Stimulated activated CD4-positive, alpha-beta T cell treated with anti-CD3 and anti-CD28 coated beads, Interleukin-1b, Interleukin-23, amount 100 ng/mL, for 24 hours (primary cell): ENCODE measurements around the gene RIMKLA.

Source experiments
- DNase-seq, 4 experiments: peaks; one replicate each; pipeline ENCODE4 v3.0.0-alpha.2; 2020; ENCODE audit warnings: low read depth in 4 of 4, low spot score in 1 of 4

Gene RIMKLA

DNA sequence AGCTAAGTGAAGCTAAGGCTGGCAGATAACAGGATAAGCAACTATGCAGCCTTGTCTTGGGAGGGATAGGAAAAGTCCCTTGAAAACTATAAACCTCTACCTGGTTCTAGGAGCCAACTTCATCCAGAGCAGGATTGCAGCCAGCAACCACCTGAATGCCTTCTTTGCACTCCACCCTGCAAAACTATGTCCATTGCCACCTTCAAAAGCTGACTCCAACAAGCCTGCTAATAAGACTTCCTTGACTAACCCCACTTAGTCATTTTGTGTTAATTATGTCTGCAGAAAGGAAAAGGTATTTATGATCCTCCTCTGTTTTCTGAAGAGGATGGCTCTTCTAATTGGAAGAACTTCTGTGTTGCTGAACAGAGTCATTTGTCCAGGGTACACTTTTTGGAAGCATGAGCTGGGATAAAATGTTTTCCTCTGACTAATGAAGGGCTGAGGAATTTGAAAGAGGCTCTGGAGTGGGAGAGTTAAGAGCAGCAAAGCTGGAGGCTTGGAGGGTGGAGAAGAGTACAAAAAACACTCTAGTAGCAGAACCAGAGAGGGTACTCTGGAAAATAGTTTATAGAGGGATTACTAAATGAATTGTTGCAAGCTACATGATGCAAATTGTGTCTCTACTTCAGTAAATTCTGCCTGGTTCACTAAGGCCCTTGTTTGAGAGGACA is 9.6 kb upstream of the RIMKLA start:
- no peak for DNase-seq

DNA sequence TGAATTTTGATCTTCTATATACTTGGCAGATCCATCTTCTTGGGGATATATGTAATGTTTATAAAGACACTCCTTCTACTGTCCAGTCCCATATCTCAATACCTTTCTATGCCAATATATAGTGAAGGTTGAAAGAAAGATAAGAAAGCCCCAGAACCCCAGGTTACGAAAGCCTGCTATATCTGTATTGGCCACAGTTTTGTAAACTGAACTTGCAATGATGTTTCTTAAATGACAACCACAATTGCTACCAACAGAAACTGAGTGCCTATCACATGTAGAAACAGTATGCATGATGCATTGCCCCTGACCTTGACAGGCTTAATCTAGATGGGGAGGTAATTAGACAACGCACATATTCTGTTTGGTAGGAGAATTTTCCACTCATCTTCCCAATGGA is 7.8 kb upstream of the RIMKLA start:
- DNase-seq, result no peak

DNA sequence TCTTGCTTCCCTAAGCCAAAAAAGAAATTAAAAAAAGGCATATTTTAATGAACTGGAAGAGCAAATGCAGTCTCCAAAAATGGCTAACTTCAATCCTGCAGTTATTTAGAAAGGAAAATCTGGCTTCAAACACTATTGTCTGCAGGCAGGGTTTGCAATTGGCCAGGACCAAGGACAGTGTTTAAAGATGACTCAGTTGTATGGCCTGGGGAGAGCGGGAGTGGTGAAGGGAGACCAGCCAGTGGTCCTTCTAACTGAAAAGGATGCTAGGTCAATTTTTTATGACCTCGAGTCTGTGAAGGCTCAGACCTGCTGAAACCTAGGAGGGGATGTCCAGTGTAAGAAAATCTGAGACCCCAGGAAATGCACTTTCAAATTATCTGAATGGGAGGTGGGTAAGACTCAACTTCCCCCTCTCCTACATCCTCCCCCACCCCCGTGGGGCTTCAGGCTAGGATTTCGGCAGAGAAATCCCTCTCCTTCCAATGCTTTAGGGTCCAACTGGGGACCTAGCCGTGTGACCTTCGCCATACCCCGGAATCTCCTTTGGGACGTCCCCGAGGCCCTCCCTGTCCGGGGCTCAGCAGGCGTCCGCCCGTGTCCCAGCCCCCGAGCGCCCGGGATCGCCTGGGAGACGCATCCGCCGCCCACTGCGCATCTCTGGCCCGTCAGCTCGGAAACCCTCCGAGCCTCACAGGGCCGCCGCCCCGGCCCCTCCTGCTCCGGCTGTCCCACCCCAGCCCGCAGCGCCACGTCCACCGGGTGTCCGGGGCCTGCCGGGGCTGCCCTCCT is 602 bp upstream of the RIMKLA start:
- DNase-seq, result no peak

DNA sequence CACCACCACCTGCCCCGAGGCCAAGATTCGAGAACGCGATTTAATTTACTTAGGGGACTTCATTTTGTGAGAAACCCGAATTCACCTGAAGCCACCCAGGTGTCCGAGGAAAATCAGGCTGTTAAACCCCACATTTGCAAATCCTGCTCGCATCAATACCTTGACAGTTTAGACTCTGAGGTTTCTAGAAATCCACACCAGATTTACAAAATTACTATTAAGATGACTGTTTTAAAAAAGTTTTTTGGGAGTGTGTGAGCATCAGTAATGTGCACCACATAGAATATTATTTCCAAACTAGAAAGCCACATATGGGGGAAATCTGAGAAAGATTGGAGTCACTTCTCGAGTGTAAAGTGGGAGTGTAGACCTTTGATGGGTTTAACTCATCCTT is 685 bp downstream of the RIMKLA start:
- DNase-seq, result no peak

DNA sequence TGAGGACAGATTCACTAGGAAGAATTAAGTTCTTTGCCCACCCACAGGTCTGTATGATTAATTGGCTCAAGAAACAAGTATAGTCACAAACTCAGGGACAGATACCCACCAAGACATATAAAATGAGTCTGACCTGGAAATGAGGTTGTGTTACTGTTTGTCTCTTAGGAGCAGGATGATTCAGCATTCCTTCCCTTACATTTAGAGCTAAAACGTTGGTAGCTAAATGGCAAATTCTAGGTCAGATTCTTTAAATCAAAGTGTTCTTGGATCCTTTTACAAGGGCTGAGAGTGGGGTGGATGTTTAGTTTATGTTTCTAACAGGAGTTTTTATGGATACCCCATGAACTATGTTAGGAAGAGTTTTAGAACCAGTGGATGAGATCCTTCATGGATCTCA is 4.7 kb downstream of the RIMKLA start:
- no peak for DNase-seq

DNA sequence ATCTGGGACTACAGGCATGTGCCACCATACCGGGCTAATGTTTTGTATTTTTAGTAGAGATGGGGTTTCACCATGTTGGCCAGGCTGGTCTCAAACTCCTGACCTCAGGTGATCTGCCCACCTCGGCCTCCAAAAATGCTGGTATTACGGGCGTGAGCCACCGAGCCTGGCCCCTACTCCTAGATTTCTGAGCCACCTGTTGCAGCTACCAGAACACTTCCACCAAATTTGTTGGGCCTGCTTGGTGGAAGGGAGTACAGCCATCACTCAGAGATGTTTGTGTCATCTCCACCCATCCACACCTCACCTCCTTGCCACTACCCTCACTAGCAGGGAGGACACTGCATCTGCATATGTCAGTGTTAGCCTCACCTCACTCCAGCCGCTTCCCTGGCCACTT is 5.5 kb downstream of the RIMKLA start:
- DNase-seq, result no peak

DNA sequence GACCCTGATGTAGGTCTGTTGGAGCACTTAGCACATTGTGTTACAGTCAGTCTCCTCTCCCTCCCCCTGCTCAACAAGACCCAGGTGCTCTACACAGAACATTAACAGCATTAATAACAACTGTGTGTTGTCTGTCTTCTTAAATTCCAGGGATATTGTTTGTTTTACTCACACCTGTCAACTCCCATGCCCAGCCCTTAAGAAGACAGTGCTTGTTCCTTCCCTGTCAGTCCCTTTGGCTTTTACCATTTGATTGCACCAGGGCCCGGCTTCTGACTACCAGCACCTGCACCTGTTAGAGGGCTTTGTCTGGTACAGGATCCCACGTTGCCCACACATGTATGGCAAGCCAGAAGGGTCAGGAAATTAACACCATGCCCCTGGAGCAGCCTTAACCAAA is 11.7 kb downstream of the RIMKLA start:
- no peak for DNase-seq

DNA sequence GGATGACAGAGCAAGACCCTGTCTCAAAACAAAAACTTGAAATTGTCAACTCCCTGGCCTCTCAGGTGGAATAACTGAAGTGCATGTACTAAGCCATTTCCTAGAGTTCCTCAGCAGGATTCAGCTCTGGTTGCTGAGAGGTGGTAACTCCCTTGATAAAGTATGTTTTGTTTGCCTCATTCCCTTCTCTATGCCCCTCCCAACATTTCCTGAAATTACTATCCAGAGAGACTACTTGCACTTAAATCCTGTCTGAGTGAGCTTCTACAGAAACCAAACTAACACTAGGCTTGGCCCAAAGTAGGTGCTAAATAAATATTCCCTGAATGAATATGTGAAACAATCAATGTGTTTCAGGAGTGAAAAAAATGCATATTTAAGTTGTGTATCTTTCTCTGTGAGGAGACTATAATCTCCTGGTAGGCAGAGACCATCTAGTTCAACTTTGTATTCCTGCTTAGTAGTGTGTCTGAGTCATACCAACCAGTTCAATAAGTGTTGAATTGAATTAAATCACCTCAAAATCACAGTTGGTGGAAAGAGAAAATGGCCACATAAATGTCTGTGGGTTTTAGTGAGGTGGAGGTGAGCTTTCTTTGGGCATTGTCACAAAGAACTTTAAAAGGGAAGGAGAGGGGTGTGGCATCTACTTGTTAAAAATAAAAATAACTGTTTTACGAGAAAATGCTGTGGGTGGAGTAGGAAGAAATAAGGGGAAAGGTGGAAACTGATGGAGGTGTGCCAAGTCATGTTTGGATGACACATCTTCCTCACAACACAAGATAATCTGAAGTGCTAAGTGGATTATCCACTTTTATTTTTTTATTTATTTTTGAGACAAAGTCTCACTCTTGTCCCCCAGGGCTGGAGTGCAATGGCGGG is 12.6 kb downstream of the RIMKLA start:
- no peak for DNase-seq

DNA sequence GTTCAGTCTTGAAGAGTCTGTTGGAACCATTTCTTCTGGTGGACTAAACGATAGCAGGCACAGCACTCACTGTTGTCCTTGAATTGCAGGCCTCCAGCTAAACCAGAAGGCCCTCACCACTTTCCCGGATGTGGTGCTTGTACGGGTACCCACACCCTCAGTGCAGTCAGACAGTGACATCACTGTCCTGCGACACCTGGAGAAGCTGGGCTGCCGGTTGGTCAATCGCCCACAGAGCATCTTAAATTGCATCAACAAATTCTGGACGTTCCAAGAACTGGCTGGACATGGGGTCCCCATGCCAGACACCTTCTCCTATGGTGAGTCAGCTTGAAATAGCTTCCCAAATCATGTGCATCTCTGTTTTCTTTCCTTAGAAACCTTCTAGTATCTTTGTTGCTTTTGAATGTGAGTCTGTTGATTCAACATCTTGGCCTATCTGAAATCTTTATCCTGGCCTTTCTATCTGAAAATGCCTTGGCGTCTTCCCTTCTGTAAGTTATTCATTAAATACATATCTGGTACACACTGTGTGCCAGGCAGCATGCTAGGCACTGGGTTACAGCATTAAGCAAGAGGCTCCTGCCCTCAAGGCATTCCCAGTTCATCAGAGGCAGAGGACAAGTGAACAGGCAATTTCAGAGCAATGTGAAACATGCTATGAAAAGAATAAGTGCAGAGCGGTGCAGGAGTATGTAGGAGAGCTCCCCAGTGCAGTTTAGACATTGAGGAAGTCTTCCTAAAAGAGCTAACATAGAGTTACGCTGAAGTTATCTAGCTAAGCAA is 18.9 kb downstream of the RIMKLA start:
- DNase-seq, result no peak

DNA sequence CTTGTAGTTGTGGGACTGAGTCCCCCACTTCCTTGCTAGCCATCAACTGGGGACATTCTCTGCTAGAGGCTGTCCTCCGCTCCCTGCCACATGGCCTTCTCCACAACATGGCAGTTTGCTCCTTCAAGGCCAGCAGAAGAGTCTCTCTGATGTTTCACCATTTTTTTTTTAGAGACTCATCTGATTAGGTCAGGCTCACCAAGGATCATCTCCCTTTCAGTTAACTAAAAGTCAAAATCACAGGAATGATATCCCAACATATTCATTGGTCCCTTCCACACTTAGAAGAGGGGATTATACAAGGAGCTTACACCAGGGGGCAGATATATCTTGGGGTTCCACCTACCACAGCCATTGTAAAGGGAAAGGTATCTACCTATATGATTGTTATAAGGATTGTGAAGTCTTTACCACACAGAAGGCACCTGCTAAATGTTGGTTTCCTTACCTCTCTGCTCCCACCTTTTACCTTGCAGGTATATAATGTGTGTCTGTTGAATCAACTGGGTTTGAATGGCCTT is 23.3 kb downstream of the RIMKLA start:
- no peak for DNase-seq

DNA sequence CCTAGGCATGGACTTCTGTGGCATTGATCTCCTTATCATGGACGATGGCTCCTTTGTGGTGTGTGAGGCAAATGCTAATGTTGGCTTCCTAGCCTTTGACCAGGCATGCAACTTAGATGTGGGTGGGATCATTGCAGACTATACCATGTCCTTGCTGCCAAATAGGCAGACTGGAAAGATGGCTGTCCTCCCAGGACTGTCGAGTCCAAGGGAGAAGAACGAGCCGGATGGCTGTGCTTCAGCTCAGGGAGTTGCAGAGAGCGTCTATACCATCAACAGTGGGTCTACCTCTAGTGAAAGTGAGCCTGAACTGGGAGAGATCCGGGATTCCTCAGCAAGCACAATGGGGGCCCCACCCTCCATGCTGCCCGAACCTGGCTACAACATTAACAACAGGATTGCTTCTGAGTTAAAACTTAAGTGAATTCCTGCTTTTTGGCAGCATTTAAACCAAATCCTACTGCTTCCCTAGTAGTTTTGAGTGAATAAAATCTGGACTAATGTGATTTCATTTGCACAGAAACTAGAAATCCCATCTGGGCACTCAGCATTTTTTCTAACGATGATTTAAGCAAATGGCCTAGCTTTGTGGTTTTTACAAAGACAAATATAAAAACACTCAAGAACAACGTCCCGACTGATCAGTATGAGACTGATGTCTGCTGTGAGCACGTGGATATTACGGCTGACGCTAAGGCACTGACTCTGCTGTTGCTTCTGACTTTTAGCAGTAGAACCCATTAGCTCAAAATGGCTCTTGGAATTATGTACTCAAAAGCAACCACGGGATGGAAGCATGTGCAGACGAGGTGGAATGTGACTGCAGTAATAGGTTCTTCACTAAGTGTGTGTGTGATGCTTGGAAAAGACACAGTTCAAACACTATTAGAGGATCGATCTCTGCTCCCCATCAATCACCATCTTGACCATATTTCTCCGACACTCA is 34.2 kb downstream of the RIMKLA start:
- no peak for DNase-seq

DNA sequence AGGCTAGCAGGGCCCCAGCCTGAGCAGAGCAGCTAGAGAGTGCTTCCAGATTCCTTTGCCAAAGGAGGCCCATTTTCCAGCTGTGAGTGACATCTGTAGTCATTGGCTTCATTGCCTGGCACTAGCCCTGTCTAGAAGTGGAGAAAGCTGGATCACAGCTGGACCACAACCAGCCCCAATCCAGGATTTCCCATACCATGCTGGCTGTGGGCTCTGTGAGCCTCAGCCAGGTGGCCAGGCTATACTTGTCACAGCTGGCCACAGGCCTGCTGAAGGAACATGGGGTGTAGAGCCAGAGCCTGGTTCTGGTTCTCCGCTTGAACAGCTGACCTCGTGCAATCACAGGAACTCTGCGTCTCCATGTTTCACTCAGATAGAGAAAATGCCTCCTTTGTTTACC is 36.6 kb downstream of the RIMKLA start:
- no peak for DNase-seq

DNA sequence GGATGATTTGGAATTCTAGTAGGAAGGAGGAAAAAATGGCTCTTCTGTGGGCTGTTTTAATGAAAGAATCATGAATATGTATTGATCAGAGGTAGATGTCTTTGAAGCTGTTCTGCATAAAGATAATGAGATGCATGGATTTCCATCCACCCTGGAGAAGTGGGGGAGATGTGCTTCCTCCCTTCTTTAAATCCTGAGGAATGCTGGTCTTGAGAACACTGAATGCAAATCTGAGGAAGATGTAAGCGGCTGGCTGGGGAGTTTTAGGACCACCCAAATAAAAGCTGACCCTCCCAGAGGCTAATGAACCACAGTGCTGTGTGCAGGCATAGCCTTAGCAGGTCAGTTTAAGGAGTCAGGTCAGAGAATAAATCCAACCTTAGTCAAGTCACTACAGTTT is 37.9 kb downstream of the RIMKLA start:
- no peak for DNase-seq

DNA sequence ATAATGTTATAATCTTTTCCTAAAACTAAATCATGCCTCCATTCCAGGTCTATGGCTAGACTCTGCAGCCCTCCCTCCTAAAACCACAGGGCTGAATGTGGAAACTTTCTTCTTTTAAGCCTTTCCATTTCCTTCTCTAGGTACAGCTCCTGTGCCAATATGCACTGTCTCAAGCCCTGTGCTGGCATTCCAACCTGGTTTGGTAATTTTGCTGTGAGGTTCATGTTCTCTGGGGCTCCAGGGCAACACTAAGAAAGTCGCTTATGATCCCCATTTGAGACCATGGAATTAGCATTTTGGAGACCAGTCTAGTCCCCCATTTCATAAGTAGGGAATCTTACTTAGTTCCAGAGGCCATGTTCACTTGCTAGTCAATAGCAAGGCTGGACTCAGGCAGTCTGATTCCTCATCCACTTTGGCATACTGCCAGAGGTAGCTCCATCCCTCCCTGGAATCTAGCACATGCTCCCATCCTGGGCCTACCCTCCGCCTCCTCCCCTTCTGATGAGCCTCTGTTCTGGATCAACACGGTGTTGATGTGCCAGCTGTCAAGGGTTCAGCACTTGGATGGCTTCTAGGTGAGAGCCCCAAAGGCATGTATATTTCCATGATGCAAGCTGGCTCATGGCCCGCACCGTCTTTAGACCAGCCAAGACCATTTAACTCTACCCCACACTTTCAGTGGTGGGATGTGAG is 38.7 kb downstream of the RIMKLA start:
- DNase-seq, result no peak

DNA sequence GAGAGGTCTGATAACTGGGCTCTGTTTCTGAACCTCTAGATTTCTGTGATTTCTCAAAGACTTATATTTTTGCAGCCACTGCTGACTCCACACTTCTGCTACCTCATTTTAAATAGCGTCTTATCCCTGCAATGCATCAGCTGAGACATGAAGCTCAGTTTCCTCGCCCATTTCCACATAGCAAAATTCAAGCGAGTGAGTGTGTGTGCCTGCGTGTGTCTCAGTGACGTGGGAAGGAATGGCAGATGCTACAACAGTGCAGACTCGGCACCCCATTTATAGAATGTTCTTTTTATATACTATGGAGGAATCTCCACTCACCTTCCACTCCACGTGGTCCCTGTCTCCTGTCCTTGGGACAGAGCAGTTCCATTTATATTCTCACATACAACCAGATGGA is 39.5 kb downstream of the RIMKLA start:
- DNase-seq, result no peak

DNA sequence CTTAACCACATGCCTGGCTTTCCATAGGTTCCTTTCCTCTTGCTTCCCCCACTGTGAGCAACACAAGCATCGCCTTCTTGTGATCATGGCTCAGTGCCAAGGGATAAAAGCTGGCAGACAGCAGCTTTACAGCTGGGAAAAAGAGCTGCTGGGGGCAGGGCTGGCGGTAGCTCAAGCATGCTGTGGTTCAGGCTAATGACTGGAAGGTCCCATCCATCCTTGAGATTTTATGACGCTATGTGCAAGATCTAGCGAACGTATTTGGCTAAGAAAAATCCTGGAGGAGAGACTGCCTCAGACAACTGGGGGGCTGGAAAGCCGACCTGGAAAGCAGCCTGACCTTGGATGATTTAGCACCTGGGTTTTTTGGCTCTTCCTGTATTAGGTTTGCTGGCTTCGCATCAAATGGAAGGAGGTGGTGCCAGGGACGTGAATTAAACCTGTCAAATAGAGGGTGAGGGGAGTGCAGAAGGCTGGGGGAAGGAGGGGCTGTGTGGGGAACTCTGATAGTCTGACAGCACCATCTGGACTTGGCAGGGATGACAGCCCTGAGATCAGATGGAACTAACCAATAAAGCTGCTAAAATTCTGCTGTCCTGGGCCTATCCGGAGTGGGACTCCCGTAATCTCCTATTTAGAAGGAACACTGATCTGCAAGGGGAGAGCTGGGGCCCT is 40.5 kb downstream of the RIMKLA start:
- DNase-seq, result no peak

DNA sequence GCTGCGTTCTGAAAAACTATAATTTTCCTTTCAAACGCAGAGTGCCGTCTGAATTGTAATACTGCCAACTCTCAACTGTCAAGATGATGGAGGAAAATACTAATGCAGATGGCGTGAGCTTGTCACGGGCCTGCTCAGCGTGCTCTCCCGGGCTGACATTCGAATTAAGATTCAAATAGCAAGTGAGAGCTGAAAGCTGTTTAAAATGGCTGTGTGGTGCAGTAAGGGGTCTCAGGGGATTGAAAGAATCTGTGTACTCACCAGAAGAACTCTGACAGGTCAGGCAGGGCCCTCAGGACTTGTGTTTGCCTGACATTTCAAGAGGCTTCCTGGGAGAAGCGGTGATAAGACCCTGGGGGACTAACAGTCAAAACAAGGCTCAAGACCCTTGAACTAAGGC is 42.1 kb downstream of the RIMKLA start:
- DNase-seq, result no peak

DNA sequence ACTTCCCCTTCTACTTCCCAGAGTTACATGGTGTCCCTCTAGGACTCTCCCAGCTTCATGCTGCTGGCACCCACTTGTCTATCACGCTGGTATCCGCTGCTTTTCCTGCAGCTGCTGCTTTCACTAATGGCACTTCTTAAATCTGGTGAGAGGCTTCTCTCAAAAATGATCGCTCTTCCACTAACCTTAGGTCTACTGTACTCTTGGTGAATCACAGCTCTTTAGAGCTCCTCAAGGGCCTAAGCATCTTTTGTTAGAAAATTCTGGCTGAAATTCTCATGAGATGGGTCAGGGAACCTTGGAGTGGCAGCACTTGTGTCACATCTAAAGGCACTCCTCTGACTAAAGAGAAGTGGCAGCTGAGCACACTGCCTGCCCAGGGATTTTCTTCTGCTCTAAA is 43.1 kb downstream of the RIMKLA start:
- no peak for DNase-seq

DNA sequence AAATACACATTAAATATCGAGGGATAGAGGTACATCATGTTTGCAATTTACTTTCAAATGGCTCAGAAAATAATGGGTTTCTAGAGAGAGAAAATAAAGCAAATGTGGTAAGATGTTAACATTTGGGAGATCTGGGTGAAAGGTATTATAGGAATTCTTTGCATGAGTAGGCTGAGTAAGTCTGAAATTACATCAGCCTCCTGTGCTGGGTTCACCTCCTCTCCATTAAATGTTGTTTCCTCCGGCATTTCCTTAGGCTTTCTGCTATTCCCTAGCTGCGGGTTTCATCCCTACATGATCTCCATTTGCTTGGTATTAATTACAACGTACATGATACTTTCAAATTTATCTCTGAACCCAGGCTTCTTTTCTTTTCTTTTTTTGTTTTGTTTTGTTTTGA is 43.6 kb downstream of the RIMKLA start:
- DNase-seq, result no peak
